Measurements from ENCODE around the gene VCAN.

- TF ChIP-seq CTCF (IDR thresholded peaks at IDR 0.05) (no peak), POLR2AphosphoS5 (IDR thresholded peaks at IDR 0.05) (no peak)
Measured at GRCh38 chr5:83422284-83422683, 49.3 kb upstream of the VCAN start.

All from transverse colon (tissue), 4 donors.